H1 (cell line): ENCODE measurements around the gene ABCD1.

ENCODE experiments used
- EZH2 ChIP-seq: fragments of 200-600 bp; sonication (generic); IDR thresholded peaks from 2 replicates; pipeline ENCODE4 v1.7.1; 2012; ENCODE audit warnings: low read depth, mild to moderate bottlenecking, moderate library complexity, low read length, inconsistent platforms; ENCODE audit not compliant: severe bottlenecking
- USF2 ChIP-seq: IDR thresholded peaks from 2 replicates; pipeline ENCODE4 v1.6.1; 2011; ENCODE audit warnings: low read length, improper control_type of control experiment

- TF ChIP-seq EZH2, result no peak
- TF ChIP-seq USF2, result no peak
Measured at GRCh38 chrX:153755136-153755535, 30.5 kb downstream of the ABCD1 start.
